Sigmoid colon (tissue), 7 donors: ENCODE measurements around the gene MPND. TPM values are rescaled to one million over a fixed set of nuclear protein-coding genes. Genes with fewer than 3 reads are reported as not detected.

Experiments used
- DNase-seq: peaks from one replicate; pipeline ENCODE4 v3.0.0-alpha.2; 2019
- H3K27ac ChIP-seq, 4 donors: fragments of 200-600 bp; sonication (generic); one replicate each; pipeline ENCODE4 v1.5.1; 2016 to 2019; ENCODE audit warnings: mild to moderate bottlenecking in 1 of 4
- H3K27me3 ChIP-seq, 3 donors: fragments of 200-600 bp; sonication (generic); one replicate each; pipeline ENCODE4 v1.5.1; 2019; ENCODE audit warnings: mild to moderate bottlenecking in 1 of 3
- H3K36me3 ChIP-seq, 4 donors: fragments of 200-600 bp; sonication (generic); one replicate each; pipeline ENCODE4 v1.5.1; 2016 to 2019
- H3K4me1 ChIP-seq, 4 donors: fragments of 200-600 bp; sonication (generic); one replicate each; pipeline ENCODE4 v1.5.1; 2017 to 2019
- H3K4me3 ChIP-seq, 4 donors: fragments of 200-600 bp; sonication (generic); one replicate each; pipeline ENCODE4 v1.5.1; 2017 to 2019; ENCODE audit warnings: mild to moderate bottlenecking in 2 of 4, moderate library complexity in 1 of 4
- H3K9me3 ChIP-seq, 4 donors: fragments of 200-600 bp in 3 of 4; sonication (generic) in 3 of 4; one replicate each; pipeline versions ENCODE4 v1.5.1 to v1.6.1; 2013 to 2019
- EP300 ChIP-seq, 4 donors: sonication (generic); formaldehyde crosslinking; IDR thresholded peaks; one replicate each; pipeline ENCODE4 v1.6.1; 2017; ENCODE audit warnings: antibody characterized with exemption in 4 of 4
- POLR2A ChIP-seq, 2 donors: fragments of 450-650 bp; IDR thresholded peaks; one replicate each; pipeline ENCODE4 v1.6.1; 2016; ENCODE audit warnings: antibody characterized with exemption in 2 of 2, mild to moderate bottlenecking in 2 of 2, moderate library complexity in 2 of 2
- POLR2AphosphoS5 ChIP-seq, 4 donors: sonication (generic); formaldehyde crosslinking; IDR thresholded peaks; one replicate each; pipeline ENCODE4 v1.6.1; 2017; ENCODE audit warnings: antibody characterized with exemption in 4 of 4
- WGBS, 2 donors: extraction: QIAGEN DNeasy Blood & Tissue Kit; methylation state at CpG; one replicate each; pipeline ENCODE4 v1.1.7; 2013; 5-methylcytosine and 5-hydroxymethylcytosine counted together
- intact Hi-C: fragments of 100-400 bp; cut with DNase I; formaldehyde crosslinking; loops from one replicate; pipeline ENCODE4 v1.15.1; 2023
- polyA plus RNA-seq, 3 donors: library from polyadenylated mRNA; stranded (reverse); fragments of 200-250 nt; gene quantifications; one replicate each; pipeline ENCODE4 v1.2.3, GENCODE V29; 2013
- total RNA-seq, 4 donors: library from RNA; depleted of rRNA; stranded (reverse); fragments of >200 nt; gene quantifications; one replicate each; pipeline ENCODE4 v1.1.0, GENCODE V29; 2016
- TF ChIP-seq, protein P1 (sequence below), 4 experiments: fragments of 450-650 bp in 3 of 4; fragments of 200-600 bp in 1 of 4; IDR thresholded peaks; one replicate each; pipeline ENCODE4 v1.5.1; 2016 to 2019; ENCODE audit warnings: antibody characterized with exemption in 4 of 4, mild to moderate bottlenecking in 3 of 4, moderate library complexity in 2 of 4
- donor health status: healthy with polysubstance abuse.
- donor health status: Bipolar disorder and iron deficiency.
- donor health status: healthy.

Gene MPND
- total and polyA plus RNA-seq, 7 donors = 8.6 to 65.2 (median 13.3) TPM

DNA sequence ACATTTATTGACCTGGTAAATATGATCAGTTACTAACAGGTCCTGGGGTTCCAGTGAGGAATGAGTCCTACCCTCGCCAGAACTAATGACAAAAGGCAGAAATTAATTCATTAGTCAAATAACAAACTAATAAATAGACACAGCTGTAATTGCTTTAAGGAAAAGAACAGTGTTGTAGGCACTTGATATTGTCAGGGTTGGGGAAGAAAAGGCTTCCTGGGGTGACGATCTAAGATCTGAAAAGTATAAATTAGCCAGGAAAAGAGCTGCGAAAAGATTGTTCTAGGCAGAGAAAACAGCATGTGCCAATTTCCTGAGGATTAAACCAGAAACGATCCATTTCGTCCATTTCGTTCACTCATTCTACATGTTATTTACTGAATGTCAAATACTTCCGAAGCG is 58.4 kb downstream of the MPND start:
- no peak for DNase-seq
- Histone ChIP-seq H3K36me3 (no peaks in the 10 kb centered on the region), H3K27me3 (no peaks in the 10 kb centered on the region), H3K4me3 (peak overlapping the region; percentile 15 to 81 (median 74)), H3K27ac (peak overlapping the region; percentile 91 to 94 (median 92)), H3K4me1 (peaks cover 0 to 54% (median 51%) of the 10 kb centered on the region in 4 donors), H3K9me3 (no peaks in the 10 kb centered on the region)
- WGBS, 2 donors = 0 to 1% methylated on average over 8 of the region's 8 CpGs
- intact Hi-C loops = loop anchor here (2.0 to 5.0 kb wide), 4 partner anchors 59 to 236 kb away; partner anchors contain the start of genes MPND, TNFAIP8L1 and YJU2
- no peak for TF ChIP-seq EP300 (IDR thresholded peaks at IDR 0.05)
- TF ChIP-seq, protein P1, sequence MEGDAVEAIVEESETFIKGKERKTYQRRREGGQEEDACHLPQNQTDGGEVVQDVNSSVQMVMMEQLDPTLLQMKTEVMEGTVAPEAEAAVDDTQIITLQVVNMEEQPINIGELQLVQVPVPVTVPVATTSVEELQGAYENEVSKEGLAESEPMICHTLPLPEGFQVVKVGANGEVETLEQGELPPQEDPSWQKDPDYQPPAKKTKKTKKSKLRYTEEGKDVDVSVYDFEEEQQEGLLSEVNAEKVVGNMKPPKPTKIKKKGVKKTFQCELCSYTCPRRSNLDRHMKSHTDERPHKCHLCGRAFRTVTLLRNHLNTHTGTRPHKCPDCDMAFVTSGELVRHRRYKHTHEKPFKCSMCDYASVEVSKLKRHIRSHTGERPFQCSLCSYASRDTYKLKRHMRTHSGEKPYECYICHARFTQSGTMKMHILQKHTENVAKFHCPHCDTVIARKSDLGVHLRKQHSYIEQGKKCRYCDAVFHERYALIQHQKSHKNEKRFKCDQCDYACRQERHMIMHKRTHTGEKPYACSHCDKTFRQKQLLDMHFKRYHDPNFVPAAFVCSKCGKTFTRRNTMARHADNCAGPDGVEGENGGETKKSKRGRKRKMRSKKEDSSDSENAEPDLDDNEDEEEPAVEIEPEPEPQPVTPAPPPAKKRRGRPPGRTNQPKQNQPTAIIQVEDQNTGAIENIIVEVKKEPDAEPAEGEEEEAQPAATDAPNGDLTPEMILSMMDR (IDR thresholded peaks at IDR 0.05) = no peak
- TF ChIP-seq POLR2AphosphoS5 (IDR thresholded peaks at IDR 0.05) = no peak
- TF ChIP-seq POLR2A (IDR thresholded peaks at IDR 0.05) = no peak

DNA sequence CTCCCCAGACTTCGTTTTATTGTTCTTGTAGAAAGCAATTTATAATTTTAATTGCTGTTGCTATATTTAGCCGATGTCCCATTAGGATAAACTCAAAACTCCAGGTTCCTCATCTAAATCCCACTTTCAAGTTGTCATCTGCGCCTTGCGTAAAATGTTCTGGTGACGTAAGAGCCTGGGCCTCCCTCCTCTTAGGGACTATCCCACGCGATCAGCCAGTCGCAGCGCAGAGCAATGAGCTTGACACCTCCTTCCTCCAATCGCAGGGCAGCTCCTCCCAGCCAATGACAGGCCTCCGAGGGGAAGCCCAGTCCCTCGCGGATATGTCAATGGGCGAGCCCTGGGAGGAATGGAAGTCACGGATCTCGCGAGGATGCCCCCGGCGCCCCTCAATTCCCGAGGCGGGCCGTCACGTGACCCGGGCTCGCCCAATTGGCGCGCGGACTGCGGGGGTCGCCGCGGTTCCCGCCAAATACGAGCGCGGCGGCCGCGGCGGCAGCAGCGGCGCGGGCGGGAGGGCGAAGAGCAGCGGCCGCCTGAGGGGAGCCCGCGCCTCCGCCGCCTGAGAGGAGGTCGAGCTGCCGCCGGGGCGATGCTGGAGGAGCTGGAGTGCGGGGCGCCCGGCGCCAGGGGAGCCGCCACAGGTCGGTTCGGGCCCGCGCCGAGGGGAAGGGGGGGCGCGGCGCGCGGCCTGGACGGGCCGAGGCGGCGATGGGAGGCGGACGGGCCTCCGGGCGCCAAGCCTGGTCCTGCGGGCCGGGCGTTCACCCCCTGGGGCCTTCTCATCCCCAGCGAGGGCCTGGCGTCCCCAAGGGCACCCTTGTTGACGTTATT is 59.0 kb downstream of the MPND start, which contains the start of gene CHAF1A:
Gene CHAF1A, plus strand, starts transcription at position 470 of the 834 bp plus-strand sequence. Its CDS starts 123 bp downstream, at position 593.
- Histone ChIP-seq H3K4me3 (peak within 1 kb of the TSS; percentile 47 to 81 (median 74)), H3K27me3 (no peaks in the 10 kb centered on the region), H3K9me3 (no peaks in the 10 kb centered on the region), H3K4me1 (peaks cover 0 to 48% (median 45%) of the 10 kb centered on the region in 4 donors), H3K27ac (peak within 1 kb of the TSS; percentile 91 to 94 (median 92)), H3K36me3 (no peaks in the 10 kb centered on the region)
- 0% methylated on average over 84 of the region's 84 CpGs for WGBS, 2 donors
- peak; percentile 100 for DNase-seq
- intact Hi-C loops = loop anchor here (2.0 to 5.0 kb wide), 3 partner anchors 75 to 235 kb away; partner anchors contain the start of genes TNFAIP8L1 and YJU2
- TF ChIP-seq EP300 (IDR thresholded peaks at IDR 0.05) (peak in 1 of 4 donors; percentile 45), POLR2A (IDR thresholded peaks at IDR 0.05) (peak in 1 of 2 donors; percentile 36), POLR2AphosphoS5 (IDR thresholded peaks at IDR 0.05) (peak; percentile 74 to 93 (median 86))
- TF ChIP-seq, protein P1 (IDR thresholded peaks at IDR 0.05) = no peak

DNA sequence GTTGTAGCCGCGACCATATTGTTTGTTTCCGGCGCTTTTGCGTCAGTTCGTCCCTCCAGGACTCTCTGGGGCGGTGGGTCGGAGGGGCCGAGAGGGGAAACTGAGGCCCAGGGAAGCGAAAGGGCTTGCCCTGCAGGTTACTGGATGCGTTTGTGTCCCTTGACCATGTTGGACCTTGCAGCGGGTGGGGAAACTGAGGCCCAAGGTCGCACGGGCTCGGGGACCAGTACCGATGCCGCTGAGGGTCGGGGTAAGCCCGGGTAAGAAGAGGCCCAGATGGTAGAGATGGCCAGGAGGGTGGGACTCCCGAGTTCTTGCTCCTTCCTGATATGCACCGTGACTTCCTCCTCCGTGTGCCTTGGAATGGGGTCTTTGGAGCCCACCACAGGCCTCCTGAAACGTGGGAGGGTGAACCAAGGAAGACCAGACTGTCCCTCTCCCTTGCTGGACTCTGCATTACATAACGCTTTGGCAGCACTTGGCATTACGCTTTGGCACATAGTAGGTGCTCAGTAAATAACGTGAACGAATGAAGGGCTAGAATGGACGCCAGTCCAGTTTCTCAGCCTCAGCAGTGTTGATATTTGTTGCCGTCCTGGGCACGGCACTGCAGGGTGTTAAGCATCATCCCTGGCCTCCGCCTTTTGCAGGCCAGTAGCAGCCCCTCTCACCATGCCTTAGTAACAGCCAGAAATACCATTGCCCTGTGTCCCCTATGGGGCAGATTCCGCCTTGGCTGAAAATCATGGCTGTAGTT is 59.8 kb downstream of the MPND start:
- peaks cover 0 to 40% (median 38%) of the 10 kb centered on the region in 4 donors for H3K4me1 ChIP-seq
- 5 to 10% methylated on average over 32 of the region's 32 CpGs for WGBS, 2 donors
- no peaks in the 10 kb centered on the region for H3K36me3 ChIP-seq
- peak overlapping the region; percentile 47 to 81 (median 74) for H3K4me3 ChIP-seq
- H3K9me3 ChIP-seq = no peaks in the 10 kb centered on the region
- TF ChIP-seq, protein P1 (IDR thresholded peaks at IDR 0.05) = no peak
- no peak for TF ChIP-seq EP300 (IDR thresholded peaks at IDR 0.05)
- TF ChIP-seq POLR2AphosphoS5 (IDR thresholded peaks at IDR 0.05) = no peak
- peak overlapping the region; percentile 91 to 94 (median 92) for H3K27ac ChIP-seq
- intact Hi-C loops = loop anchor here (2.0 to 5.0 kb wide), 3 partner anchors 76 to 234 kb away; partner anchors contain the start of genes TNFAIP8L1 and YJU2
- H3K27me3 ChIP-seq = no peaks in the 10 kb centered on the region
- no peak for DNase-seq

GRCh38 chr19:4405977-4406376 is 62.6 kb downstream of the MPND start:
- 86 to 93% methylated on average over 8 of the region's 8 CpGs for WGBS, 2 donors
- H3K27ac ChIP-seq = no peak overlapping the region
- intact Hi-C loops = loop anchor here (2.0 kb wide), 1 partner anchor 51 kb away; the partner anchor contains the start of gene UBXN6
- H3K27me3 ChIP-seq = no peaks in the 10 kb centered on the region
- H3K4me1 ChIP-seq = peaks cover 0 to 21% (median 20%) of the 10 kb centered on the region in 4 donors
- TF ChIP-seq, protein P1 (IDR thresholded peaks at IDR 0.05) = no peak
- TF ChIP-seq POLR2A (IDR thresholded peaks at IDR 0.05) = no peak
- no peak for TF ChIP-seq EP300 (IDR thresholded peaks at IDR 0.05)
- no peak for TF ChIP-seq POLR2AphosphoS5 (IDR thresholded peaks at IDR 0.05)
- no peak overlapping the region for H3K4me3 ChIP-seq
- no peaks in the 10 kb centered on the region for H3K36me3 ChIP-seq
- no peak for DNase-seq
- no peaks in the 10 kb centered on the region for H3K9me3 ChIP-seq
